Caco-2 (cell line): ENCODE data around the gene LPGAT1. TPM values are rescaled to one million over a fixed set of nuclear protein-coding genes. Genes with fewer than 3 reads are reported as not detected.
"Not testable (repeated sequence)": the region's sequence is repeated elsewhere in the genome, so short reads cannot be mapped to it uniquely, and the experiment has no call there.

Experiments
- BruUV-seq: library from RNA; stranded (reverse); fragments of 400-500 nt; replicated peaks from 2 replicates; lab custom pipeline; 2021; lab: Mats Ljungman, UMichigan
- CTCF ChIA-PET: fragments of 300-600 bp; sonication (Branson Sonifier 250); formaldehyde crosslinking; loops from one replicate; lab custom pipeline; 2022; ENCODE audit warnings: antibody characterized with exemption; lab: Charles Lee
- POLR2A ChIA-PET: fragments of 300-600 bp; sonication (Branson Sonifier 250); formaldehyde crosslinking; loops from one replicate; lab custom pipeline; 2022; ENCODE audit warnings: antibody characterized with exemption; lab: Charles Lee
- DNase-seq, 2 experiments: peaks; one replicate each; pipeline versions ENCODE4 v3.0.0 to v3.0.0-alpha.2; 2020 to 2022
- H3K27me3 ChIP-seq: replicated peaks from 2 replicates; pipeline ENCODE4 v1.6.0; 2011; ENCODE audit warnings: low read length; ENCODE audit not compliant: control insufficient read depth, insufficient read depth
- H3K36me3 ChIP-seq: 2 replicates; pipeline ENCODE4 v1.5.1; 2011; ENCODE audit warnings: low read length; ENCODE audit not compliant: control insufficient read depth, insufficient read depth
- H3K4me1 ChIP-seq: fragments of 250-450 bp; sonication (Bioruptor Pico); 2 replicates; pipeline ENCODE4 v1.5.1; 2020; ENCODE audit warnings: mild to moderate bottlenecking
- H3K4me3 ChIP-seq: 2 replicates; pipeline ENCODE4 v1.5.1; 2011; ENCODE audit warnings: low read depth, mild to moderate bottlenecking, control low read depth, low read length
- H3K9me3 ChIP-seq: fragments of 250-450 bp; sonication (Bioruptor Pico); 2 replicates; pipeline ENCODE4 v1.5.1; 2020; ENCODE audit warnings: mild to moderate bottlenecking, moderate library complexity
- H3K27ac Mint-ChIP-seq: one replicate; pipeline ENCODE4 v1.8.0; 2022; ENCODE audit warnings: mixed read lengths; ENCODE audit not compliant: unreplicated experiment
- H3K27me3 Mint-ChIP-seq: one replicate; pipeline ENCODE4 v1.8.0; 2022; ENCODE audit warnings: mixed read lengths; ENCODE audit not compliant: insufficient read depth, unreplicated experiment
- H3K36me3 Mint-ChIP-seq: one replicate; pipeline ENCODE4 v1.8.0; 2022; ENCODE audit warnings: mild to moderate bottlenecking, mixed read lengths; ENCODE audit not compliant: insufficient read depth, unreplicated experiment
- H3K4me1 Mint-ChIP-seq: one replicate; pipeline ENCODE4 v1.8.0; 2022; ENCODE audit warnings: low read depth, mixed read lengths; ENCODE audit not compliant: unreplicated experiment
- H3K4me3 Mint-ChIP-seq: one replicate; pipeline ENCODE4 v1.8.0; 2022; ENCODE audit warnings: mild to moderate bottlenecking, moderate library complexity, mixed read lengths; ENCODE audit not compliant: unreplicated experiment
- H3K9me3 Mint-ChIP-seq: one replicate; pipeline ENCODE4 v1.8.0; 2022; ENCODE audit warnings: mixed read lengths; ENCODE audit not compliant: unreplicated experiment
- intact Hi-C: fragments of 100-400 bp; cut with micrococcal nuclease; formaldehyde crosslinking; loops from one replicate; pipeline ENCODE4 v1.10.0; 2022; ENCODE audit not compliant: unreplicated experiment
- total RNA-seq: library from RNA; stranded (reverse); gene quantifications from 2 replicates; pipeline ENCODE4 v1.2.3, GENCODE V29; 2022
- TF ChIP-seq, protein P1 (sequence below), 2 experiments: fragments of 200-600 bp in 1 of 2; IDR thresholded peaks; 1 replicate in 1 of 2; 2 replicates in 1 of 2; pipeline versions ENCODE4 v1.5.1 to v1.8.0; 2011 to 2022; ENCODE audit warnings: antibody characterized with exemption in 1 of 2, control low read depth in 1 of 2, inconsistent platforms in 1 of 2, low read depth in 1 of 2, low read length in 1 of 2, mild to moderate bottlenecking in 1 of 2, moderate library complexity in 1 of 2; ENCODE audit not compliant: insufficient read depth in 1 of 2, severe bottlenecking in 1 of 2, unreplicated experiment in 1 of 2

Gene LPGAT1
- total RNA-seq, 1 experiment from 2014 or later = 25.6 TPM

- ChIA-PET CTCF (no interaction called here), POLR2A (no interaction called here)
- H3K36me3 Mint-ChIP-seq = no peaks in the 10 kb centered on the region
- no peaks in the 10 kb centered on the region for H3K36me3 ChIP-seq
- no peak overlapping the region for H3K4me3 Mint-ChIP-seq
- H3K4me1 Mint-ChIP-seq = peaks cover 14% of the 10 kb centered on the region
- H3K9me3 Mint-ChIP-seq = peaks cover 10% of the 10 kb centered on the region
- TF ChIP-seq, protein P1, sequence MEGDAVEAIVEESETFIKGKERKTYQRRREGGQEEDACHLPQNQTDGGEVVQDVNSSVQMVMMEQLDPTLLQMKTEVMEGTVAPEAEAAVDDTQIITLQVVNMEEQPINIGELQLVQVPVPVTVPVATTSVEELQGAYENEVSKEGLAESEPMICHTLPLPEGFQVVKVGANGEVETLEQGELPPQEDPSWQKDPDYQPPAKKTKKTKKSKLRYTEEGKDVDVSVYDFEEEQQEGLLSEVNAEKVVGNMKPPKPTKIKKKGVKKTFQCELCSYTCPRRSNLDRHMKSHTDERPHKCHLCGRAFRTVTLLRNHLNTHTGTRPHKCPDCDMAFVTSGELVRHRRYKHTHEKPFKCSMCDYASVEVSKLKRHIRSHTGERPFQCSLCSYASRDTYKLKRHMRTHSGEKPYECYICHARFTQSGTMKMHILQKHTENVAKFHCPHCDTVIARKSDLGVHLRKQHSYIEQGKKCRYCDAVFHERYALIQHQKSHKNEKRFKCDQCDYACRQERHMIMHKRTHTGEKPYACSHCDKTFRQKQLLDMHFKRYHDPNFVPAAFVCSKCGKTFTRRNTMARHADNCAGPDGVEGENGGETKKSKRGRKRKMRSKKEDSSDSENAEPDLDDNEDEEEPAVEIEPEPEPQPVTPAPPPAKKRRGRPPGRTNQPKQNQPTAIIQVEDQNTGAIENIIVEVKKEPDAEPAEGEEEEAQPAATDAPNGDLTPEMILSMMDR (IDR thresholded peaks at IDR 0.05; ENCODE audit: insufficient read depth in 1 of 2, low read depth in 1 of 2, low read length in 1 of 2, severe bottlenecking in 1 of 2, unreplicated experiment in 1 of 2) = no peak
- intact Hi-C loops = no loop called here
- H3K9me3 ChIP-seq = no peaks in the 10 kb centered on the region
- peaks cover 6% of the 10 kb centered on the region; the same call in 1 of the 2 replicates for H3K4me1 ChIP-seq
- no peak overlapping the region for H3K27ac Mint-ChIP-seq
- DNase-seq = no peak
- H3K27me3 Mint-ChIP-seq = no peaks in the 10 kb centered on the region
- H3K4me3 ChIP-seq = no peak overlapping the region
- no TSS peak for BruUV-seq
- H3K27me3 ChIP-seq = no peaks in the 10 kb centered on the region; the same call in 1 of the 2 replicates
Measured at GRCh38 chr1:211724687-211725196, 105.8 kb downstream of the LPGAT1 start.

- H3K4me3 Mint-ChIP-seq = no peak overlapping the region
- H3K27me3 Mint-ChIP-seq = no peaks in the 10 kb centered on the region
- Histone ChIP-seq H3K4me3 (no peak overlapping the region), H3K4me1 (peaks cover 6% of the 10 kb centered on the region; the same call in 1 of the 2 replicates), H3K9me3 (no peaks in the 10 kb centered on the region), H3K27me3 (no peaks in the 10 kb centered on the region; the same call in 1 of the 2 replicates), H3K36me3 (no peaks in the 10 kb centered on the region)
- CTCF ChIA-PET = interaction anchor here (0.8 to 1.1 kb wide), 2 partner anchors 43 to 61 kb away, joined by 3 to 4 read pairs; no protein-coding TSS in a partner anchor
- H3K36me3 Mint-ChIP-seq = no peaks in the 10 kb centered on the region
- peaks cover 10% of the 10 kb centered on the region for H3K9me3 Mint-ChIP-seq
- intact Hi-C loops = no loop called here
- peaks cover 14% of the 10 kb centered on the region for H3K4me1 Mint-ChIP-seq
- DNase-seq = no peak
- no TSS peak for BruUV-seq
- POLR2A ChIA-PET = no interaction called here
- TF ChIP-seq, protein P1 (IDR thresholded peaks at IDR 0.05; ENCODE audit: insufficient read depth in 1 of 2, low read depth in 1 of 2, low read length in 1 of 2, severe bottlenecking in 1 of 2, unreplicated experiment in 1 of 2) = no peak
- peak overlapping the region; percentile 78 for H3K27ac Mint-ChIP-seq
Measured at GRCh38 chr1:211723273-211723672, 107.3 kb downstream of the LPGAT1 start.

- Mint-ChIP-seq H3K36me3 (no peaks in the 10 kb centered on the region), H3K4me3 (no peak overlapping the region), H3K4me1 (peaks cover 14% of the 10 kb centered on the region), H3K27ac (peak overlapping the region; percentile 78), H3K27me3 (no peaks in the 10 kb centered on the region), H3K9me3 (peaks cover 10% of the 10 kb centered on the region)
- Histone ChIP-seq H3K36me3 (no peaks in the 10 kb centered on the region), H3K9me3 (no peaks in the 10 kb centered on the region), H3K4me1 (peaks cover 6% of the 10 kb centered on the region; the same call in 1 of the 2 replicates), H3K4me3 (no peak overlapping the region), H3K27me3 (no peaks in the 10 kb centered on the region; the same call in 1 of the 2 replicates)
- TF ChIP-seq, protein P1 (IDR thresholded peaks at IDR 0.05; ENCODE audit: insufficient read depth in 1 of 2, low read depth in 1 of 2, low read length in 1 of 2, severe bottlenecking in 1 of 2, unreplicated experiment in 1 of 2) = no peak
- POLR2A ChIA-PET = no interaction called here
- CTCF ChIA-PET = interaction anchor here (0.8 to 1.1 kb wide), 2 partner anchors 42 to 61 kb away, joined by 3 to 4 read pairs; no protein-coding TSS in a partner anchor
- peak in 1 of 2 experiments; percentile 26 for DNase-seq
- intact Hi-C loops = no loop called here
- no TSS peak for BruUV-seq
Measured at GRCh38 chr1:211722277-211723175, 108.0 kb downstream of the LPGAT1 start.

- BruUV-seq, H3K27me3 Mint-ChIP-seq, POLR2A ChIA-PET, H3K4me3 Mint-ChIP-seq, H3K4me3 ChIP-seq, H3K4me1 Mint-ChIP-seq, H3K9me3 ChIP-seq, CTCF ChIA-PET, H3K9me3 Mint-ChIP-seq, H3K27ac Mint-ChIP-seq, H3K36me3 Mint-ChIP-seq, H3K27me3 ChIP-seq, intact Hi-C loops, H3K36me3 ChIP-seq, DNase-seq, H3K4me1 ChIP-seq: not testable (repeated sequence)
Measured at GRCh38 chr1:211716555-211716954, 114.0 kb downstream of the LPGAT1 start.
